Ishikawa (cell line): ENCODE data around the gene MCCD1.

Experiments
- CEBPB ChIP-seq: IDR thresholded peaks from 2 replicates; pipeline ENCODE4 v1.6.1; 2012
- CREB1 ChIP-seq: IDR thresholded peaks from 2 replicates; pipeline ENCODE4 v1.6.1; 2012; ENCODE audit warnings: low read depth
- EGR1 ChIP-seq: IDR thresholded peaks from 2 replicates; pipeline ENCODE4 v1.6.1; 2012
- EP300 ChIP-seq: IDR thresholded peaks from 2 replicates; pipeline ENCODE4 v1.6.1; 2012; ENCODE audit warnings: borderline replicate concordance
- FOXM1 ChIP-seq: IDR thresholded peaks from 2 replicates; pipeline ENCODE4 v1.6.1; 2012; ENCODE audit warnings: low read depth, borderline replicate concordance
- MAX ChIP-seq: IDR thresholded peaks from 2 replicates; pipeline ENCODE4 v1.6.1; 2012
- NFIC ChIP-seq: IDR thresholded peaks from 2 replicates; pipeline ENCODE4 v1.6.1; 2012
- RAD21 ChIP-seq: IDR thresholded peaks from 2 replicates; pipeline ENCODE4 v1.6.1; 2012; ENCODE audit warnings: low read depth
- REST ChIP-seq: IDR thresholded peaks from 2 replicates; pipeline ENCODE4 v1.6.1; 2012; ENCODE audit warnings: low read depth, mild to moderate bottlenecking
- TAF1 ChIP-seq: IDR thresholded peaks from 2 replicates; pipeline ENCODE4 v1.6.1; 2012; ENCODE audit warnings: low read depth, mild to moderate bottlenecking
- TCF12 ChIP-seq: IDR thresholded peaks from 2 replicates; pipeline ENCODE4 v1.6.1; 2012; ENCODE audit warnings: low read depth
- TEAD4 ChIP-seq: IDR thresholded peaks from 2 replicates; pipeline ENCODE4 v1.6.1; 2012
- USF1 ChIP-seq: IDR thresholded peaks from 2 replicates; pipeline ENCODE4 v1.6.1; 2012
- YY1 ChIP-seq: IDR thresholded peaks from 2 replicates; pipeline ENCODE4 v1.6.1; 2012; ENCODE audit warnings: low read depth
- ZBTB7A ChIP-seq: IDR thresholded peaks from 2 replicates; pipeline ENCODE4 v1.6.1; 2012; ENCODE audit warnings: low read depth

The MCCD1 gene

DNA sequence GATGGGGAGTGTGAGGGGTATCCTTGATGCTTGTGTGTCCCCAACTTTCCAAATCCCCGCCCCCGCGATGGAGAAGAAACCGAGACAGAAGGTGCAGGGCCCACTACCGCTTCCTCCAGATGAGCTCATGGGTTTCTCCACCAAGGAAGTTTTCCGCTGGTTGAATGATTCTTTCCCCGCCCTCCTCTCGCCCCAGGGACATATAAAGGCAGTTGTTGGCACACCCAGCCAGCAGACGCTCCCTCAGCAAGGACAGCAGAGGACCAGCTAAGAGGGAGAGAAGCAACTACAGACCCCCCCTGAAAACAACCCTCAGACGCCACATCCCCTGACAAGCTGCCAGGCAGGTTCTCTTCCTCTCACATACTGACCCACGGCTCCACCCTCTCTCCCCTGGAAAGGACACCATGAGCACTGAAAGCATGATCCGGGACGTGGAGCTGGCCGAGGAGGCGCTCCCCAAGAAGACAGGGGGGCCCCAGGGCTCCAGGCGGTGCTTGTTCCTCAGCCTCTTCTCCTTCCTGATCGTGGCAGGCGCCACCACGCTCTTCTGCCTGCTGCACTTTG is 46.7 kb downstream of the MCCD1 start, which contains the start of gene TNF:
TNF (plus strand) TSS at position 231 of the 567 bp plus-strand sequence; CDS start at position 408, 177 bp downstream.
- TF ChIP-seq TCF12 (no peak), RAD21 (no peak), NFIC (no peak), FOXM1 (no peak)

GRCh38 chr6:31575952-31576685 is 47.4 kb downstream of the MCCD1 start:
- no peak for TF ChIP-seq MAX
- TF ChIP-seq CEBPB, result no peak
- no peak for TF ChIP-seq ZBTB7A
- no peak for TF ChIP-seq RAD21
- TF ChIP-seq REST, result no peak

- TF ChIP-seq USF1 (no peak), TEAD4 (no peak), CEBPB (no peak), ZBTB7A (no peak), TCF12 (no peak), YY1 (no peak), NFIC (no peak), REST (no peak), TAF1 (no peak), FOXM1 (no peak), EP300 (no peak), MAX (no peak), RAD21 (no peak), CREB1 (no peak)
Observed at GRCh38 chr6:31576897-31577578, 48.3 kb downstream of the MCCD1 start.

- no peak for TF ChIP-seq REST
- no peak for TF ChIP-seq EP300
- TF ChIP-seq YY1, result no peak
- no peak for TF ChIP-seq EGR1
- TF ChIP-seq ZBTB7A, result no peak
- no peak for TF ChIP-seq NFIC
- TF ChIP-seq FOXM1, result no peak
- TF ChIP-seq TAF1, result no peak
- TF ChIP-seq TEAD4, result no peak
- no peak for TF ChIP-seq RAD21
- no peak for TF ChIP-seq MAX
- TF ChIP-seq CEBPB, result no peak
- no peak for TF ChIP-seq TCF12
- no peak for TF ChIP-seq USF1
- TF ChIP-seq CREB1, result no peak
Observed at GRCh38 chr6:31577579-31577966, 48.8 kb downstream of the MCCD1 start.
